HG02970 (cell line): ENCODE data around the gene SGK1.
"Not testable (repeated sequence)": the region's sequence is repeated elsewhere in the genome, so short reads cannot be mapped to it uniquely, and the experiment has no call there.

Source experiments
- ATAC-seq: cut with Tn5 transposase; IDR thresholded peaks from one replicate; pipeline ENCODE4 v1.9.1; 2021; ENCODE audit warnings: mild to moderate bottlenecking, moderate library complexity, moderate number of reproducible peaks; ENCODE audit not compliant: unreplicated experiment, low FRiP score

SGK1 gene

DNA sequence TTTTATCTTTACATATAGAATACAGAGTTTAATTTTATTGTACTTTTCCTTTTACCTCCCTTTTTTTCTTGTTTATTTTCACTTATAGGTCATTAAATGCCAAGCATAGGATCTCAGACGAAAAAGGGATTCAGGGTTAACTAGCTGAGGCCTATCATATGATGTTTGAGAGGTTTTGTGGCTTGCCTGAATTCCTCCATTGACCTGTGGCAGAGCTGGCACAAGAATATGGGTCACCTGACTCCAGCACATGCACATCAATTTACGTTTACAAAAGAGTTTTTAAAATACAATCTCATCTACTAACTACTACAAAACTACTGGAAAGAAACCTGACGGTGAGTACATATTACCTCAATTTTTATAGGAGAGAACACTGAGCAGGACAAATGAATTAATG is 60.4 kb downstream of the SGK1 start:
- ATAC-seq: no peak

DNA sequence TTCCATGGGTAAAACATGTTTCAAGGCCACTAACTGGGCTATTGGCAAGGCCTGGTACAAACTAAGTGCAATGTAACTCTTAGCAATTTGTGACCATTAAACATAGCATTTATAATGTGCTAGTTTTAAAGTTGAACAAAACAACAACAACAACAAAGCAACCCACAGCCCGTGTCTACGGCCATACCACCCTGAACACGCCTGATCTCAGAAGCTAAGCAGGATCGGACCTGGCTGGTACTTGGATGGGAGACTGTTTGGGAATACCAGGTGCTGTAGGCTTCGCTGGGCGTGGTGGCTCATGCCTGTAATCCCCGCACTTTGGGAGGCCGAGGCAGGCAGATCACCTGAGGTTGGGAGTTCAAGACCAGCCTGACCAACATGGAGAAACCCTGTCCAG is 61.0 kb downstream of the SGK1 start:
- ATAC-seq: no peak

DNA sequence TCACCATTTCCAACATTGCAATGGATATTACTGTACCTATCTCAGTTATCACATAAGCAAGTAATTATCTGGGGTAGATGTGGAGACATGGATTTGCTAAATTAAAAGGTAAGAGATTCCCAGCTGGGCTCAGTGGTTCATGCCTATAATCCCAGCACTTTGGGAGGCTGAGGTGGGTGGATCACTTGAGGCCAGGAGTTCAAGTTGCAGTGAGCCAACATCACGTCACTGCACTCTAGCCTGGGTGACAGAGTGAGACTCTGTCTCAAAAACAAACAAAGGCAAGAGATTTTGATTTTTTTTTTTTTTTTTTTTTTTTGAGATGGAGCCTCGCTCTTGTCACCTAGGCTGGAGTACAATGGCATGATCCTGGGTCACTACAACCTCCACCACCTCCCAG is 62.6 kb downstream of the SGK1 start:
- not testable (repeated sequence) for ATAC-seq

DNA sequence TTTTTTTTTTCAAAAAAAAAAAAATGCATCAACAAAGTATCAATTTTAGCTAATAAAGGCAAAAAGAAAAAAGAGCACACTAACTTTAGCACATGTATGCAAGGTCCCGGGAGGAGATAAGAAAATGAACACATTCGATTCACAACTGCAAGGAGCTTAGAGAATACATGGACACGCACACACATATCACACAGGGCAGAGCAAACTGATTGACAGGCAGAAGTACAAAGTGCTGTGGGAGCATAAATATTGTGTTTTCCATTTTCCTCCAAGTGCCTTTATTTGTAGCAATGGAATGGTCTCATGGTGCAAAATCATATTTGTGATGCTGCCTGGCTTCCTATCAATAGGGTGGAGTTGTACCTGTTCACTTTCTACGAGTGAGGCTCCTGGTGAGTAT is 63.8 kb downstream of the SGK1 start:
- ATAC-seq: no peak

DNA sequence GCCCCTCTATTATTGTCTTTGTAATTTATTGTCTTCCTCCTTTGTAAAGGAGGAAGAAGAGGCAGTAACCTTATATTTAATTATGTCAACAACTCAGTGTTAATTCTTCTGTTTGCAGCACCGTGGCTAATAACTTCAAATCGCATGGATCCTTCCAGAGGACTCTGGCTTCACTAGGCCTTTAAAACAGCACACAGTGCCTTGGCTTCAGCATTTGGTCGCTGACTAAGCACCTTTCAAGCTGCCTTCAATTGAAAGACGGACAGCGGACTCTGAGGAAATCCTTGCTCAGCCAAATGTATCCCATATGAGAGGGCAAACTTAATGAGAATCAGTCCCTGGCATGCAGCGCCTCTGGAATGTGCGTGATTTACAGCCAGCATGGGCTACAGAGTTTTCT is 64.2 kb downstream of the SGK1 start:
- ATAC-seq: no peak

DNA sequence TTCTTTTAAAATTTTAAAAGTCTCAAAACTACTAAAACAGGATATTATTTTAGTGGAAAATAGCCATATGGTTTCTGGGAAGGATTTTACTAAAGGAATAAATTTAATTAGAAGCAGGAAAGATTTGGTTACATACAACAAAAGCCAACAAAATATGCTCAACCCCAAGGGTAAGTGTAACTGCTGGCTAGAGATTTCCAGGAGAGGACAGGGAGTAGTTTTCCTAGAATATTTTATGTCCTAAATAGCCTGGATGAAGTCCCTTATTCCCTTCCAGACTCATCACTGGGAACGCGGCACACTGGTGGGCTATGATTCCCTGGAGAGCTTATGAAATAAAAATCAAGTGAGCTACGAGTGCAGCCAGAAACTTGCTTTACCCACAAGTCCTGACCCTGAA is 66.6 kb downstream of the SGK1 start:
- ATAC-seq: no peak

DNA sequence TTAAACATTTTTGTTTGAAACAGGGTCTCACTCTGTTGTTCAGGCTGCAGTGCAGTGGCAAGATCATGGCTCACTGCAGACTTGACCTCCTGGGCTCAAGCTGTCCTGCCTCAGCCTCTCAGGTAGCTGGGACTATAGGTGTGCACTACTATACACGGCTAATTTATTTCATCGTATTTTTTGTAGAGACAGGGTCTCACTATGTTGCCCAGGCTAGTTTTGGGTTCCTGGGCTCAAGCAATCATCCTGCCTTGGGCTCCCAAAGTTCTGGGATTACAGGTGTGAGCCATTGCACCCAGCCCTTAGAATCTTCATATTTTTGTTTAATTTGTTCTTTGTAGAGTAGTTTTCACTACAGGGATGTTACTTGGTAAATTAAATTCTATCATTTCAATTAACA is 67.1 kb downstream of the SGK1 start:
- no peak for ATAC-seq

DNA sequence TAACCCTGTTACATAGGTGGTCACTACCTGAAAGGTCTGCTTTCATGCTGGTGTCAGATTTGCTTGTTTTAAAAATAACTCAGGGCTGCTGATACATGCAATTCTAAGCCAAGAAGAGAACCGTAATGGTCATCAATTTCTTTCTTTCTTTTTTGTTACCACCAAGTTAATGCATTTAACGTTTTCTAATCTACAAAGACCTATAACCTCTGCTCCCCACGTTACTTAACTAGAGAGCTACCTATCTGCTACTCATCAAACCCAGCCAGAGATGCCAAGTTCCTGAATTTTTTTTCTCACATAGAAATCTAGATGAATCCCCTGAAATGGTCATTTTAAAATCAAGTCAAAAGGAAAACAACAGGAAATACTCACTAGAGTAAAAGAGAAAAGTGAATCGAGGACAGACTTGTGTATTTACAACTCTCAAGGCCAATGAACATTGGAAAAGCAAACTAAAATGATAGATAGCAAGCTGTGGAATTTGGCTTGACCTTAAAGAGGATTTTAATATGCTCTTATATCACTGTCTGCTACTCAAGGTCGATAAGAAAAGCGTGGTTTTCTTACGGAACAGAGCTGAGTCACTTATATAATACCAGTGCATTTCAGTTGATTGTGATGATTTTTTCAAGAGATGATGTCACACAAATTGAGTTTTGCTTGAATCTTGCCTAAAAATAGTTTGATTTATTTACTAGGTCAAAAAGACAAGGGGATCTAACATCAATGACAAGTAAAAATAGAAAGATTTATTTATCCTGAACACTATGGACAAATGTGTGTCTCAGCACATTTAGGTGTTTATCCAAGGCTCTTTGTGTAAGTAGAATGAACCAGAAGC is 67.9 kb downstream of the SGK1 start:
- ATAC-seq: no peak

DNA sequence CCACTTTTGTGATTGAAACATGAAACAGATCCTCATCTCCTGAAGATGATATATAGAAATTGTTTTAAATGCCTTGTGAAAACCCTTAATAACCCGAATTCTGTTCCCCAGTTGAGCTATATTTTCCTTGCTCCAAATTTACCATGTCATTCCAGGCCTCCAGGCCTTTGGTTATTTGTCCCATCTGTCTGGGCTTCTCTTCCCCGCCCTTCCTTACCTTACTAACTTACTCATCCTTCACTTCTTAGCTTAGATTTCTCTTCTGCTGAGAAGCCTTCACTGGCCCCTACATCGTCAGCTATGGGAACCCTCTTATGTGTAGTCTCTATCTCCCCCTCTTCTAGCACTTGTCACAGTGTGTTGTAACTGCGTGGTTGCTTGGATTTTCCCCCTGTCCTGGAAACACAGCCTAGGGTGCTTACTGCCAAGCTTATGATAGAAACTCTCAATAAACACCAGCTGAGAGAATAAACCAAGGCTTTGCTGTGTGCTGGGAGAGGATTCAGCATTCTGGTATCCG is 68.6 kb downstream of the SGK1 start:
- ATAC-seq: no peak

DNA sequence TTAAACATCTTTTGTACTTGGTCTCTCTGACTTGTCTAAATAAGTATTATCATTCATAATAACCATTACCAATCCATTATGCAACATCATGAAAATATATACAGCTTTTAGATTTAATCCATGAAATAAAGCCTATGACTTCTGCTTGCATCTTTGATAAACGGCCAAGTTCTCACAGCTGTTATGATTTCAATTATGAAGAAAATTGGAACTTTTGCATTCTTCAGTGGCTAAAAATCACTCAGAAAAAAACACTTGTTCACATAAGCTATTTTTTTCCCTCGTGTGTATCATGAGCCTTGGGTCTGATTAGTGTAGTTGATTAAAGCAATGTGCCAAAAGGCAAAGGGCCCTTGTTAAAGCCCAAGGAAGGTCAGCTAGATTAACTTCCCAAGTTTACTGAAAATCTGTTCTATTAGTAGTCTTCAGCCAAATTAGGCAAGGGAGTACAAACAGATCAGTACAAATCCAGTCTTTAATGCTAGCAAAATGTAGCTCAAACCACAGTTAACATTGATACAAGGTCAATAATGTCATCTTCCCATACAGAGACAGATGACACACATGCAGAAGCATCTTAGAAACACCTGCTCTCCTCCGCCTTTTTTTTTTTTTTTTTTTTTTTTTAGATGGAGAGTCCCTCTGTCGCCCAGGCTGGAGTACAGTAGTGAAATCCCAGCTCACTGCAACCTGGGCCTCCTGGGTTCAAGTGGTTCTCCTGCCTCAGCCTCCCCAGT is 69.9 kb downstream of the SGK1 start:
- no peak for ATAC-seq

DNA sequence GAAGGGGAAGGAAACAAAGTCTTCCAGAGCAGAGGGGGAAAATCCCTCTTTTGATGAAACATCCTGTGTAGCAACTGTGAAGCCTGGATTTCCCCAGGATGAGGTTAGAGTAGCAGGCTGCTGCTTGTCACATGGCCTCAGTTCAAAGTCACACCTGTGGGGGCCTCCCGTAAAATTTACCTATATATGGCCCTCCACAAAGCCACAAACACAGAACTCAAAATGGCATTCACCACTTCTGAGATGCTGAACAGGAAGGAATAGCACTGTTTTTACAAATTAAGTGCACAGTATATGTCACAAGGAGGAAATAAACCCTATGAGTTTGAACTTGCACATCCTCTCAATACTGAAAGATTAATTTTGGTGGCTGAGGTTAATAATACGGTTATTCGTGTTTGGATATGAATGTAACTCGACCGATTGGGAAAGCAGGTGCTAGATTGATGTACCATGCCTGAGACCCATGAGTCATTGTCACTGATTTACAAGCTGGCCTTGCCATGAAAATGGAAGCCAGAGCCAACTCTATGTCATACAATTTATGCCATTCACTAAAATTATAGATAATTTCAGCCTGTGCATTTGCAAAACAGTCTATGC is 70.6 kb downstream of the SGK1 start:
- peak; percentile 89 for ATAC-seq

DNA sequence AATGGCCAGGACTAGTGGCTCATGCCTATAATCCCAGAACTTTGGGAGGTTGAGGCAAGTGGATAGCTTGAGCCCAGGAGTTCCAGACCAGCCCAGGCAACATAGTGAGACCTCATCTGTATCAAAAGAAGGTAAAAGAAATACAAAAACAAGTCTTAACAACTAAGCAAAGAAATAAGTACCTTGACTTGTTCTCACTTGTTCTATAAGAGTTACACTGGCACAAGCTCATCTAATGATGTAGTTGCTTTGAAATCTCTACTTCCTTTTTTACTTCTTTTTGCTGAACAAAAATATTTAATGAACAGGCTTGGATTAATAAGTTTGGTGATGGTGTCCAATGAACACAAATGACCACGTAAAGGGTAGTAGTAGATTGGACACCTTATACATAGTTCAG is 72.2 kb downstream of the SGK1 start:
- no peak for ATAC-seq

DNA sequence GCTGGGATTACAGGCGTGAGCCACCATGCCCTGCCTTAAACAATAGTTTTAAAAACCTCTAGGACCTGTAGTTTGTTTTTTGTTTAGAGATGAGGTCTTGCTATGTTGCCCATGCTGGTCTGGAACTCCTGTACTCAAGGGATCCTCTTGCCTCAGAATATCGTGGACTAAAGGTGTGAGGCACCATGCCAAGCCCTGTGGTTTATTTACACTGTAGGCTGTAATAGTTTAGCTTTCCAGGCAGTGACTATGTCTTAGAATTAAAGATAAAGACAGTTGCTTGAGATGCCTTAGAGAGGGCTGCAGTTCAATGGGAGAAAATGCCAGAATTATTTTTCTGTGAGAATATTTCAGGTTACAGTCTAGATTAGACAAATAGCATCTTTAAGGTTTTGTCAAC is 72.9 kb downstream of the SGK1 start:
- ATAC-seq: no peak

DNA sequence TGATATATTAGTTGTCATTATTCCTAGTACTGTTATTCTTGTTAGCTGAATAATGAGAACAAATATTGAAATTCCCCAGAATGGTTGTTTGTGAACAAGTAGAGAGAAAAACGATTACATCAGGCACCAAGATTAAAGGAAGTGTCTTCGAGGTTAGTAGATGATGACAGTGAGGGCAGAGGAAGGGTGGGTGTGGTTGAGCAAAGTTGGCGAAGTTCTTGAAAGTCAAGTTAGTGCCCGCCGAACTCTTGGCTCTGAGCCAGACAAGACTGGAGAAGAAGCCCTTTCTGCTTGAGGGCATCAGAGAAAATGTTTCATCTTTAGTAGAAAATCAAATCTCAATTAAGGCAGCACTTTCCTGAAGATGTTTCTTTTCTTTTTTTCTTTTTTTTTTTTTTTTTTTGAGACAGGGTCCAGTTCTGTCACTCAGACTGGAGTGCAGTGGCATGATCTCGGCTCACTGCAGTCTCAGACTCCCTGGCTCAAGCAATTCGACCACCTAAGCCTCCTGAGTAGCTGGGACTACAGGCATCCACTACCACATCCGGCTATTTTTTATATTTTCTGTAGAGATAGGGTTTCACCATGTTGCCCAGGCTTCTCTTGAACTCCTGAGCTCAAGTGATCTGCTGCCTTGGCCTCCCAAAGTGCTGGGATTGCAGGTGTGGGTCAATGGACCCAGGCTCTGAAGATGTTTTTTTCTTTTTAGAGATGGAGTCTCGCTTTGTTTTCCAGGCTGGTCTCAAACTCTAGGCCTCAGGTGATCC is 77.1 kb downstream of the SGK1 start:
- no peak for ATAC-seq

DNA sequence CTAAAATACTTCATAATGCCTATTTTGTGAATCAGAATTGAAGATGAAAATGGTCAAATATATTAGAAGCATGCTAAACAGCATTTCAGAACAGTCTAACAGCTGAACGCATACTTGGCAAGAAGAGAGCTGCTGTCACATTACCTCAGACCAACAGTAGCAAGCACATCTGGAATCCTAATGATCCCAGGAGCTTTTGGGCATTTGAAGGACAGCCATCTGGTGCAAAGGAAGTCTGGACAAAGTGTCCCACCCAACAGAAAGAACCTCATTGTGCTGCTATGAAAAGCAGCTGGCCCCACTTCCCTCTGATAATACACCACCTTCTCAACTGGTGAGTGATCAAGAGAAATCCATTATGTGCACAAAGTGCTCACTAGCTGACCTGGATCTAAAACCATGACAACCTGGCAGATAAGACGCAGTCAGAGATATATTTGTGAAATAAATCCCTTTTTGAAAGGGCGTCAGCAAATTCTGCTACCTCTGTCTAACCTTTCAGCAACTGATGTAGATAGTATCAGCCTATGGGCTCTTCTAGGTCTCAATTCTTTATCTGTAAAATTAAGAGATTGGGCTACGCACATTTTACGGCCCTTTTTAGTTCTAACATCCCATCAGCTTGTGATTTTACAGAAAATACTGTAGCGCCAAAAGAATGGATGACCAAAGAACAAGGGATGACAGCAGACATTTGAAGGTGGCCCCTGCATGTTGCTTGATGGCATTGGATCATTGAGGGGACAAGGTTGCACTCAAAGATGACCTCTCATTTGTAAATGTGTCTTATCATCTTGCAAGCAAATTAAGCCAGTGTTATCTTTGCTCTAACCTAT is 78.7 kb downstream of the SGK1 start:
- ATAC-seq: no peak

DNA sequence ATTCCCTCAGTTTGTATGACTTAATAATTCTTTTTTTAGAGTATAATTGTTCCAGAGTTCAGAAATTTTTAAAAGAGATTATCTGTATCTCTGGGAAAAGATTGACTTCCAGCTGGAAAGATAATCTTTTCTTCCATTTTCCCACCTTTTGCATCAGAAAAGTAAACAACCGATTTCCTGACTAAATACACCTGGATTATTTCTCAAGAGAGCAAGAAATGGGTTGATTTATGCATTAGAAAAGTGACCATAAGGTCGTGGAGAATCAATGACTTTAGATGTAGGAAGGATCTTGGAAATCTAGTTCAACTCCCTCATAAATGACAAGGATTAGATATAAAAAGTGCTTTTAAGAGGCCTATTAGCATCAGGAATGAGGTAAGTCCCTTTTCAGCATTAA is 79.9 kb downstream of the SGK1 start:
- no peak for ATAC-seq

DNA sequence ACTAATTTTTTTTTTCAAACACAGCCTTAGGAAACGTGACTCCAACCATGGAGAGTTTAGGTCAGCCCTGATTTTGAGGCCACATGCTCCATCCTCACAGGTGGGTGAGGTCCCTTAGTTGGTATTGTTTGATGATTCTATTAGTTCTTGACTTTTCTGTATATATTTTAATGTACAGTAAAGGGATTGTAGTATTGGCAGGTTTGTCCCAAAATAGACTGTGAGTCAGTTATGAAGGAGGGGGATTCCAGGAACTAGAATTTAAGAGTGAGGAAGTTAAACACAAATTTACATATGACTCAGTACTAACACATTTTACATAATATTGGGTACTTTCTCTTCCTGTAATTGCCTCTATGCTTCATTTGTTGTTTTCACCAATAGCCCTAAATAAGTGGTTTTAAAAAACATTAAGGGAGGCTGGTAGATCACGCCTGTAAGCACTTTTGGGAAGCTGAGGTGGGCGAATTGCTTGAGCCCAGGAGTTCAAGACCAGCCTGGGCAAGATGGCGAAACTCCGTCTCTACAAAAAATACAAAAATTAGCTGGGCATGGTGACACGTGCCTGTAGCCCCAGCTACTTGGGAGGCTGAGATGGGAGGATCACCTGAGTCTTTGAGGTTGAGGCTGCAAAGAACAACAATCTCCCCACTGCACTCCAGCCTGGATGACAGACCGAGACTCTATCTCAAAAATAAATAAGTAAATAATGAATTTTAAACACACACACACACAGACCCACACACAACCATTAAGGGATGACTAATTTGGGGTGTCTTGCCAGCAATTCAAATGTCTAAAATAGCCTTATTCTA is 81.8 kb downstream of the SGK1 start:
- peak; percentile 81 for ATAC-seq

DNA sequence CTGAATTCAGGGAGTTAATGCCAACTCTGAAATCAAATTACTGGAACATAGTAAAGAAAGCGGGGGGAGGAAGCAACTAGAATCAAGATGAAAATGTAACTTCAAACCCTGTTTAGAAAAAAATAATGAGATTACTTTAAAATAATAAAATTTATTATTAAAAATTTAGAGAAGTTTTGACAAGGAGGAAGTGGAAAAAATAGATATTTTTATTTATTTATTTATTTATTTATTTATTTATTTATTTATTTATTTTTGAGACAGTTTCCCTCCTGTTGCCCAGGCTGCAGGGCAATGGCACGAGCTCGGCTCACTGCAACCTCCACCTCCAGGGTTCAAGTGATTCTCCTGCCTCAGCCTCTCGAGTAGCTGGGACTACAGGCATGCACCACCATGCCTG is 82.6 kb downstream of the SGK1 start:
- not testable (repeated sequence) for ATAC-seq
